Activated T-cell treated with anti-CD3 and anti-CD28 coated beads, Interleukin-2, amount 50 U/mL, for 24 hours (primary cell): ENCODE measurements around the gene GRIN2D.
A peak's percentile ranks its signal among the peaks of the same experiment; 100 is the strongest.

Experiments
- DNase-seq: peaks from one replicate; pipeline ENCODE4 v3.0.0-alpha.2; 2020
- H3K27ac Mint-ChIP-seq: 2 replicates; pipeline ENCODE4 v1.8.0; 2020; ENCODE audit warnings: mild to moderate bottlenecking, mixed read lengths
- H3K27me3 Mint-ChIP-seq: 2 replicates; pipeline ENCODE4 v1.8.0; 2020; ENCODE audit warnings: mixed read lengths
- H3K36me3 Mint-ChIP-seq: 2 replicates; pipeline ENCODE4 v1.8.0; 2020; ENCODE audit warnings: low read depth, mixed read lengths
- H3K4me1 Mint-ChIP-seq: 2 replicates; pipeline ENCODE4 v1.8.0; 2020; ENCODE audit warnings: low read depth, mixed read lengths
- H3K4me3 Mint-ChIP-seq: 2 replicates; pipeline ENCODE4 v1.8.0; 2020; ENCODE audit warnings: mild to moderate bottlenecking, moderate library complexity, mixed read lengths
- H3K9me3 Mint-ChIP-seq: 2 replicates; pipeline ENCODE4 v1.8.0; 2020; ENCODE audit warnings: mixed read lengths

The GRIN2D gene

GRCh38 chr19:48393559-48394330, at the start of gene GRIN2D:
TSS of gene GRIN2D (plus strand) at chr19:48393668. CDS start at chr19:48398393, 4,725 bp downstream.
- H3K4me3 Mint-ChIP-seq: peak within 1 kb of the TSS; percentile 6
- no peaks in the 10 kb centered on the region for H3K9me3 Mint-ChIP-seq
- peaks cover 46% of the 10 kb centered on the region for H3K27me3 Mint-ChIP-seq
- H3K27ac Mint-ChIP-seq: no peak within 1 kb of the TSS
- peaks cover 18% of the 10 kb centered on the region for H3K36me3 Mint-ChIP-seq
- peak; percentile 53 for DNase-seq
- H3K4me1 Mint-ChIP-seq: peaks cover 40% of the 10 kb centered on the region

- Mint-ChIP-seq H3K36me3 (peaks cover 19% of the 10 kb centered on the region), H3K4me1 (no peaks in the 10 kb centered on the region), H3K27ac (no peak overlapping the region), H3K27me3 (no peaks in the 10 kb centered on the region), H3K4me3 (no peak overlapping the region), H3K9me3 (no peaks in the 10 kb centered on the region)
- DNase-seq: no peak
These were observed 48.6 kb upstream of the GRIN2D start for GRCh38 chr19:48344892-48345291.

- Mint-ChIP-seq H3K4me1 (peaks cover 3% of the 10 kb centered on the region), H3K36me3 (peaks cover 19% of the 10 kb centered on the region), H3K27ac (no peak overlapping the region), H3K27me3 (no peaks in the 10 kb centered on the region), H3K4me3 (no peak overlapping the region), H3K9me3 (no peaks in the 10 kb centered on the region)
- no peak for DNase-seq
These were observed 47.3 kb upstream of the GRIN2D start for GRCh38 chr19:48346191-48346590.

GRCh38 chr19:48348045-48348444, 45.4 kb upstream of the GRIN2D start:
- Mint-ChIP-seq H3K27me3 (no peaks in the 10 kb centered on the region), H3K4me1 (peaks cover 3% of the 10 kb centered on the region), H3K9me3 (no peaks in the 10 kb centered on the region), H3K36me3 (peaks cover 12% of the 10 kb centered on the region), H3K4me3 (no peak overlapping the region), H3K27ac (no peak overlapping the region)
- DNase-seq: no peak

GRCh38 chr19:48348737-48349136, 44.7 kb upstream of the GRIN2D start:
- no peaks in the 10 kb centered on the region for H3K27me3 Mint-ChIP-seq
- H3K36me3 Mint-ChIP-seq: peaks cover 7% of the 10 kb centered on the region
- no peaks in the 10 kb centered on the region for H3K9me3 Mint-ChIP-seq
- peaks cover 3% of the 10 kb centered on the region for H3K4me1 Mint-ChIP-seq
- H3K27ac Mint-ChIP-seq: no peak overlapping the region
- H3K4me3 Mint-ChIP-seq: no peak overlapping the region
- no peak for DNase-seq

- no peak overlapping the region for H3K27ac Mint-ChIP-seq
These were observed 42.6 kb upstream of the GRIN2D start for GRCh38 chr19:48350856-48351255.

GRCh38 chr19:48351341-48351752, 42.1 kb upstream of the GRIN2D start:
- Mint-ChIP-seq H3K27me3 (no peaks in the 10 kb centered on the region), H3K4me1 (peaks cover 3% of the 10 kb centered on the region), H3K27ac (no peak overlapping the region), H3K9me3 (no peaks in the 10 kb centered on the region), H3K4me3 (no peak overlapping the region), H3K36me3 (peaks cover 3% of the 10 kb centered on the region)
- DNase-seq: peak; percentile 89

More at GRCh38 chr19:48350856-48351255, 42.6 kb upstream of the GRIN2D start:
- peaks cover 3% of the 10 kb centered on the region for H3K4me1 Mint-ChIP-seq
- no peak overlapping the region for H3K4me3 Mint-ChIP-seq
- H3K36me3 Mint-ChIP-seq: peaks cover 3% of the 10 kb centered on the region
- no peaks in the 10 kb centered on the region for H3K27me3 Mint-ChIP-seq
- no peak for DNase-seq
- H3K9me3 Mint-ChIP-seq: no peaks in the 10 kb centered on the region

GRCh38 chr19:48353677-48354076, 39.8 kb upstream of the GRIN2D start:
- Mint-ChIP-seq H3K36me3 (peaks cover 7% of the 10 kb centered on the region), H3K4me1 (peaks cover 3% of the 10 kb centered on the region), H3K4me3 (no peak overlapping the region), H3K27me3 (no peaks in the 10 kb centered on the region), H3K27ac (peak overlapping the region; percentile 40), H3K9me3 (no peaks in the 10 kb centered on the region)
- DNase-seq: no peak

- Mint-ChIP-seq H3K27ac (no peak overlapping the region), H3K4me3 (no peak overlapping the region), H3K9me3 (no peaks in the 10 kb centered on the region)
These were observed 39.0 kb upstream of the GRIN2D start for GRCh38 chr19:48354332-48354992.

GRCh38 chr19:48355365-48355954, 38.0 kb upstream of the GRIN2D start:
- DNase-seq: no peak
- H3K9me3 Mint-ChIP-seq: no peaks in the 10 kb centered on the region
- no peak overlapping the region for H3K27ac Mint-ChIP-seq
- no peaks in the 10 kb centered on the region for H3K27me3 Mint-ChIP-seq
- H3K4me1 Mint-ChIP-seq: peaks cover 3% of the 10 kb centered on the region
- H3K4me3 Mint-ChIP-seq: no peak overlapping the region
- H3K36me3 Mint-ChIP-seq: peaks cover 15% of the 10 kb centered on the region

More at GRCh38 chr19:48354332-48354992, 39.0 kb upstream of the GRIN2D start:
- H3K4me1 Mint-ChIP-seq: peaks cover 3% of the 10 kb centered on the region
- DNase-seq: no peak
- peaks cover 9% of the 10 kb centered on the region for H3K36me3 Mint-ChIP-seq
- no peaks in the 10 kb centered on the region for H3K27me3 Mint-ChIP-seq

- H3K9me3 Mint-ChIP-seq: no peaks in the 10 kb centered on the region
- peaks cover 25% of the 10 kb centered on the region for H3K36me3 Mint-ChIP-seq
- DNase-seq: no peak
- H3K4me3 Mint-ChIP-seq: no peak overlapping the region
- no peak overlapping the region for H3K27ac Mint-ChIP-seq
- H3K27me3 Mint-ChIP-seq: no peaks in the 10 kb centered on the region
- peaks cover 10% of the 10 kb centered on the region for H3K4me1 Mint-ChIP-seq
These were observed 34.3 kb upstream of the GRIN2D start for GRCh38 chr19:48359123-48359522.

- Mint-ChIP-seq H3K36me3 (peaks cover 25% of the 10 kb centered on the region), H3K9me3 (no peaks in the 10 kb centered on the region), H3K27me3 (no peaks in the 10 kb centered on the region), H3K27ac (no peak overlapping the region), H3K4me3 (no peak overlapping the region), H3K4me1 (peaks cover 19% of the 10 kb centered on the region)
- DNase-seq: no peak
These were observed 31.6 kb upstream of the GRIN2D start for GRCh38 chr19:48361912-48362311.

GRCh38 chr19:48362716-48363499, 30.6 kb upstream of the GRIN2D start:
- peak overlapping the region; percentile 86 for H3K4me3 Mint-ChIP-seq
- H3K9me3 Mint-ChIP-seq: no peaks in the 10 kb centered on the region
- H3K27me3 Mint-ChIP-seq: no peaks in the 10 kb centered on the region
- H3K4me1 Mint-ChIP-seq: peaks cover 19% of the 10 kb centered on the region
- H3K27ac Mint-ChIP-seq: peak overlapping the region; percentile 98
- DNase-seq: peak; percentile 89
- H3K36me3 Mint-ChIP-seq: peaks cover 22% of the 10 kb centered on the region

- Mint-ChIP-seq H3K4me1 (peaks cover 19% of the 10 kb centered on the region), H3K36me3 (peaks cover 21% of the 10 kb centered on the region), H3K27me3 (no peaks in the 10 kb centered on the region), H3K4me3 (peak overlapping the region; percentile 86), H3K27ac (peak overlapping the region; percentile 98), H3K9me3 (no peaks in the 10 kb centered on the region)
- DNase-seq: no peak
These were observed 30.0 kb upstream of the GRIN2D start for GRCh38 chr19:48363500-48363809.
